Neural cell (in vitro differentiated cells): Measurements from ENCODE around the gene METTL16.

Experiments
- CTCF ChIP-seq: fragments of 450-650 bp; IDR thresholded peaks from 2 replicates; pipeline ENCODE4 v1.5.1; 2014; ENCODE audit warnings: antibody characterized with exemption, mild to moderate bottlenecking, moderate library complexity; ENCODE audit not compliant: poor library complexity, severe bottlenecking
- EP300 ChIP-seq: fragments of 450-650 bp; conservative IDR thresholded peaks from 2 replicates; pipeline ENCODE4 v1.6.1; 2014; ENCODE audit warnings: antibody characterized with exemption, mild to moderate bottlenecking, moderate library complexity; ENCODE audit not compliant: poor library complexity, severe bottlenecking

GRCh38 chr17:2379489-2380225 is 132.0 kb downstream of the METTL16 start:
- TF ChIP-seq CTCF = no peak
- no peak for TF ChIP-seq EP300
